ENCODE data around the gene RHOT1. TPM values are rescaled to one million over a fixed set of nuclear protein-coding genes. Genes with fewer than 3 reads are reported as not detected.
"Not testable (repeated sequence)": the region's sequence is repeated elsewhere in the genome, so short reads cannot be mapped to it uniquely, and the experiment has no call there.

The RHOT1 gene
- total RNA-seq, 1 experiment from 2014 or later: 24.4 TPM

GRCh38 chr17:32180262-32180661, 38.0 kb downstream of the RHOT1 start:
- H3K23ac ChIP-seq (ENCODE audit: insufficient read length, low read depth, low read length); H2AK5ac ChIP-seq (ENCODE audit: insufficient read length, low read length); H3K9me3 ChIP-seq (ENCODE audit: control insufficient read depth, low read depth, low read length); H3T11ph ChIP-seq (ENCODE audit: low read length); H3K4me1 Mint-ChIP-seq; H4K5ac ChIP-seq (ENCODE audit: insufficient read length, low read depth, low read length); H3K27me3 Mint-ChIP-seq (ENCODE audit: low read depth); H3K27me3 ChIP-seq (ENCODE audit: insufficient read depth, low read length); H3K79me1 ChIP-seq (ENCODE audit: insufficient read depth, low read depth, low read length, poor library complexity, severe bottlenecking); H3K9ac ChIP-seq (ENCODE audit: extremely low read depth, insufficient read length, low read length); H2BK15ac ChIP-seq (ENCODE audit: low read depth, low read length); H3K18ac ChIP-seq (ENCODE audit: insufficient read length, low read depth, low read length); H3K27ac ChIP-seq (ENCODE audit: insufficient read length, low read depth, low read length); H3K14ac ChIP-seq (ENCODE audit: insufficient read depth, low read length); H3K4me3 Mint-ChIP-seq; H2BK120ac ChIP-seq (ENCODE audit: low read depth, low read length, poor library complexity, severe bottlenecking); H3K4me2 ChIP-seq (ENCODE audit: insufficient read depth, insufficient read length, low read length); H4K20me1 ChIP-seq (ENCODE audit: control insufficient read depth, insufficient read depth, insufficient read length); DNase-seq; H2BK5ac ChIP-seq (ENCODE audit: insufficient read length, low read length); H3K23me2 ChIP-seq (ENCODE audit: insufficient read length, low read depth, low read length, poor library complexity, severe bottlenecking); H2BK20ac ChIP-seq (ENCODE audit: low read depth, low read length, poor library complexity, severe bottlenecking); H4K8ac ChIP-seq (replicated peaks; ENCODE audit: insufficient read length, low read depth, low read length); H3K79me2 ChIP-seq (ENCODE audit: insufficient read depth, low read length); H4K91ac ChIP-seq (ENCODE audit: insufficient read length, low read depth, low read length); H3K4ac ChIP-seq (ENCODE audit: low read depth, low read length); H3K56ac ChIP-seq (ENCODE audit: insufficient read length, low read depth, low read length); H2AFZ ChIP-seq (ENCODE audit: low read length); H3K4me1 ChIP-seq (ENCODE audit: insufficient read depth, low read length); H2BK12ac ChIP-seq (ENCODE audit: insufficient read length, low read depth, low read length); H3K27ac Mint-ChIP-seq: not testable (repeated sequence)
- Mint-ChIP-seq H3K36me3 (ENCODE audit: insufficient read depth in 1 of 3, low read depth in 3 of 3) (peaks cover 49 to 79% (median 74%) of the 10 kb centered on the region in 3 experiments), H3K9me3 (peaks cover 26 to 39% of the 10 kb centered on the region in 2 experiments)
- no CpG with 5 or more reads among the region's 2 CpGs for WGBS (ENCODE audit: extremely low coverage, insufficient read length, low lambda C conversion rate)

Data from H9 (cell line).